Kidney epithelial cell (primary cell): ENCODE data around the gene SLC35G3. TPM values are rescaled to one million over a fixed set of nuclear protein-coding genes. Genes with fewer than 3 reads are reported as not detected.
"Not testable (repeated sequence)": the region's sequence is repeated elsewhere in the genome, so short reads cannot be mapped to it uniquely, and the experiment has no call there.

Experiments
- DNase-seq: peaks from one replicate; pipeline ENCODE4 v3.0.0-alpha.2; 2010; ENCODE audit warnings: low read depth
- H3K27me3 ChIP-seq: 2 replicates; pipeline ENCODE4 v1.6.0; 2011; ENCODE audit warnings: low read length; ENCODE audit not compliant: control insufficient read depth, insufficient read depth
- H3K36me3 ChIP-seq: 2 replicates; pipeline ENCODE4 v1.5.1; 2011; ENCODE audit warnings: low read length; ENCODE audit not compliant: control insufficient read depth, insufficient read depth
- H3K4me3 ChIP-seq: 2 replicates; pipeline ENCODE4 v1.5.1; 2011; ENCODE audit warnings: low read depth, mild to moderate bottlenecking, control low read depth, low read length
- total RNA-seq: library from RNA; depleted of rRNA; stranded (reverse); fragments of >200 nt; gene quantifications from 2 replicates; pipeline ENCODE4 v1.2.3, GENCODE V29; 2015
- TF ChIP-seq, protein P1 (sequence below): IDR thresholded peaks from 2 replicates; pipeline ENCODE4 v1.5.1; 2011; ENCODE audit warnings: mild to moderate bottlenecking, moderate library complexity, low read length, control low read depth, inconsistent platforms; ENCODE audit not compliant: insufficient read depth, poor library complexity, severe bottlenecking

SLC35G3 gene
- total RNA-seq, 1 donor from 2014 or later, result not detected

GRCh38 chr17:35214631-35215273 lies 20.6 kb upstream of the SLC35G3 start:
- TF ChIP-seq, protein P1, sequence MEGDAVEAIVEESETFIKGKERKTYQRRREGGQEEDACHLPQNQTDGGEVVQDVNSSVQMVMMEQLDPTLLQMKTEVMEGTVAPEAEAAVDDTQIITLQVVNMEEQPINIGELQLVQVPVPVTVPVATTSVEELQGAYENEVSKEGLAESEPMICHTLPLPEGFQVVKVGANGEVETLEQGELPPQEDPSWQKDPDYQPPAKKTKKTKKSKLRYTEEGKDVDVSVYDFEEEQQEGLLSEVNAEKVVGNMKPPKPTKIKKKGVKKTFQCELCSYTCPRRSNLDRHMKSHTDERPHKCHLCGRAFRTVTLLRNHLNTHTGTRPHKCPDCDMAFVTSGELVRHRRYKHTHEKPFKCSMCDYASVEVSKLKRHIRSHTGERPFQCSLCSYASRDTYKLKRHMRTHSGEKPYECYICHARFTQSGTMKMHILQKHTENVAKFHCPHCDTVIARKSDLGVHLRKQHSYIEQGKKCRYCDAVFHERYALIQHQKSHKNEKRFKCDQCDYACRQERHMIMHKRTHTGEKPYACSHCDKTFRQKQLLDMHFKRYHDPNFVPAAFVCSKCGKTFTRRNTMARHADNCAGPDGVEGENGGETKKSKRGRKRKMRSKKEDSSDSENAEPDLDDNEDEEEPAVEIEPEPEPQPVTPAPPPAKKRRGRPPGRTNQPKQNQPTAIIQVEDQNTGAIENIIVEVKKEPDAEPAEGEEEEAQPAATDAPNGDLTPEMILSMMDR, result no peak
- no peak for DNase-seq
- H3K36me3 ChIP-seq, result no peaks in the 10 kb centered on the region
- H3K27me3 ChIP-seq, result no peaks in the 10 kb centered on the region
- no peak overlapping the region for H3K4me3 ChIP-seq

DNA sequence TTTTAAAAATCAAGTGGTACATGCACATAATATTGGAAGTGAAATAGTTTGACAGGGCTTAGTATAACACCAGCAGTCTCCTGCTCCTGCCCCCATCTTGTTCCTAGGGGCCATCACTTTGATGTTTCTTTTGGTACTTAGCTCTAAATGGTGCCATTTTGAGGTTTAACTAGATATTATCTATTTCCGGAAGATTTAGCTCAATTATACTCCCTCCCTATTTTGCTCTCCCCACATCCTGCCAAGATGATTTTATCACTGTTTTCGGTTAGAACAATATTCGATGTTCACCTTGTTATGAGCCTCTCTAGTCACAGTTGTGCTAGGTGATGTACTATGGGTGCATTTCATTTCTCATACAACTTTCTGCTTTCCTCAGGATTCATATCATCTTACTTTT lies 20.0 kb upstream of the SLC35G3 start:
- Histone ChIP-seq H3K4me3 (no peak overlapping the region), H3K36me3 (no peaks in the 10 kb centered on the region), H3K27me3 (no peaks in the 10 kb centered on the region)
- DNase-seq, result no peak
- TF ChIP-seq, protein P1, result no peak

- TF ChIP-seq, protein P1, result no peak
- Histone ChIP-seq H3K4me3 (no peak overlapping the region), H3K36me3 (no peaks in the 10 kb centered on the region), H3K27me3 (no peaks in the 10 kb centered on the region)
- no peak for DNase-seq
These were observed 19.3 kb upstream of the SLC35G3 start for GRCh38 chr17:35213412-35213940.

GRCh38 chr17:35212668-35213067 lies 18.5 kb upstream of the SLC35G3 start:
- Histone ChIP-seq H3K4me3 (no peak overlapping the region), H3K27me3 (no peaks in the 10 kb centered on the region), H3K36me3 (no peaks in the 10 kb centered on the region)
- TF ChIP-seq, protein P1, result no peak
- DNase-seq, result no peak

- H3K4me3 ChIP-seq, result no peak overlapping the region
- no peaks in the 10 kb centered on the region for H3K27me3 ChIP-seq
- no peaks in the 10 kb centered on the region for H3K36me3 ChIP-seq
- DNase-seq, result no peak
- TF ChIP-seq, protein P1, result no peak
These were observed 16.5 kb upstream of the SLC35G3 start for GRCh38 chr17:35210741-35211140.

GRCh38 chr17:35202582-35202981 lies 8.4 kb upstream of the SLC35G3 start:
- DNase-seq, H3K36me3 ChIP-seq, H3K4me3 ChIP-seq, H3K27me3 ChIP-seq: not testable (repeated sequence)

DNA sequence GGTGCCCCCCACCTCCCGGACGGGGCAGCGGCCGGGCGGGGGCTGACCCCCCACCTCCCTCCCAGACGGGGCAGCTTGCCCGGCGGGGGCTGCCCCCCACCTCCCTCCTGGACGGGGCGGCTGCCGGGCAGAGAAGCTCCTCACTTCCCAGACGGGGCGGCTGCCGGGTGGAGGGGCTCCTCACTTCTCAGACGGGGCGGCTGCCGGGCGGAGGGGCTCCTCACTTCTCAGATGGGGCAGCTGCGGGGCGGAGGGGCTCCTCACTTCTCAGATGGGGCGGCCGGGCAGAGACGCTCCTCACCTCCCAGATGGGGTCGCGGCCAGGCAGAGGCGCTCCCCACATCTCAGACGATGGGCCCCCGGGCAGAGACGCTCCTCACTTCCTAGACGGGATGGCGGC lies 869 bp upstream of the SLC35G3 start:
- not testable (repeated sequence) for H3K27me3 ChIP-seq, DNase-seq, H3K36me3 ChIP-seq, H3K4me3 ChIP-seq
